GM12872 (cell line): ENCODE results near the gene PKMYT1.

Experiments
- TF ChIP-seq, protein P1 (sequence below): IDR thresholded peaks from 3 replicates; pipeline ENCODE4 v1.5.1; 2011; ENCODE audit warnings: low read depth, mild to moderate bottlenecking, low read length, moderate library complexity; ENCODE audit not compliant: insufficient read depth

The PKMYT1 gene

DNA sequence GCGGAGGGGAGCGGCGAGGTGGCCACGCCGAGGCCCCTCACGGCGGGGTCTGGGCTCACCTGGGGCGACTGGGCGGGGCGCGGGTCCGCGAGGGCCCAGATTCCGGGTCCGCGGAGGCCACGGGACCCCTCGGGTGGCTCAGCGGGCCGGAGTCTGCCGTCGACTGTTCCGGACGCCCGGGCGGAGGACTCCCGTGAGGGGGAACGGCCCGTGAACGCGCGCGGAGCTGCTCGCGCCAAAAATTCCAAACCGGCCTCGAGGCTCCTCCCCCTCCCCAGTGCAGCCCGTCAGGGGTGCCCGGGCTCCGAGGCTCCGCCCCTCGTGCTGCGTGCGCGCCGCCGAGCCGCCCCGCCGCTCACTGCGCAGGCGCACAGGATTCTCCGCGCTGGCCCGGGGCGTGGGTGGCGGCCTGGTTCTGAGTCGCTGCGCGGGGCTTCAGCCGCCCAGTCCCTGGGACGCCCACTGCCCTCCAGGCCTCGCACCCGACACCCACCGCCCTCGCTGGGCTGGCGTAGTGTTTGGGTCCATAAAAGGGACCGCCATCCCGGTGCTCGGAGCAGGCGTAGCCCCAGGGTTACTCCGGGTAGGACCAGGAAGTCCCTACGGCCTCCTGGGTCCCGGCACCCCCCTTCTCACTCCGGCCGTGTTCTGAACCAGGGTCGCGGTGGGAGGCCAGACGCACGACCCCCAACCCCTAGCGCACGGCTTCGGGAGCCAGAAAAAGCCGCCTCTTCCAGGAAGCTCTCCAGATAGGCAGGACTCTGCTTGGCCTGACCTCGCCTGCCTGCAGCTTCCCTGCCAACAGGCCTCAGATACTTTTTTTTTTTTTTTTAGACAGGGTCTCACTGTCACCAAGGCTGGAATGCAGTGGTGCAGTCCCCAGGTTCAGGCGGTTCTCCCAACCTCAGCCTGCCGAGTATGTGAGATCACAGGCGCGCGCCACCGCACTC lies at the start of gene PKMYT1:
Gene PKMYT1, minus strand, starts transcription at position 220 of the 950 bp plus-strand sequence. CDS start 789 bp downstream, outside the sequence.
- TF ChIP-seq, protein P1, sequence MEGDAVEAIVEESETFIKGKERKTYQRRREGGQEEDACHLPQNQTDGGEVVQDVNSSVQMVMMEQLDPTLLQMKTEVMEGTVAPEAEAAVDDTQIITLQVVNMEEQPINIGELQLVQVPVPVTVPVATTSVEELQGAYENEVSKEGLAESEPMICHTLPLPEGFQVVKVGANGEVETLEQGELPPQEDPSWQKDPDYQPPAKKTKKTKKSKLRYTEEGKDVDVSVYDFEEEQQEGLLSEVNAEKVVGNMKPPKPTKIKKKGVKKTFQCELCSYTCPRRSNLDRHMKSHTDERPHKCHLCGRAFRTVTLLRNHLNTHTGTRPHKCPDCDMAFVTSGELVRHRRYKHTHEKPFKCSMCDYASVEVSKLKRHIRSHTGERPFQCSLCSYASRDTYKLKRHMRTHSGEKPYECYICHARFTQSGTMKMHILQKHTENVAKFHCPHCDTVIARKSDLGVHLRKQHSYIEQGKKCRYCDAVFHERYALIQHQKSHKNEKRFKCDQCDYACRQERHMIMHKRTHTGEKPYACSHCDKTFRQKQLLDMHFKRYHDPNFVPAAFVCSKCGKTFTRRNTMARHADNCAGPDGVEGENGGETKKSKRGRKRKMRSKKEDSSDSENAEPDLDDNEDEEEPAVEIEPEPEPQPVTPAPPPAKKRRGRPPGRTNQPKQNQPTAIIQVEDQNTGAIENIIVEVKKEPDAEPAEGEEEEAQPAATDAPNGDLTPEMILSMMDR = no peak

DNA sequence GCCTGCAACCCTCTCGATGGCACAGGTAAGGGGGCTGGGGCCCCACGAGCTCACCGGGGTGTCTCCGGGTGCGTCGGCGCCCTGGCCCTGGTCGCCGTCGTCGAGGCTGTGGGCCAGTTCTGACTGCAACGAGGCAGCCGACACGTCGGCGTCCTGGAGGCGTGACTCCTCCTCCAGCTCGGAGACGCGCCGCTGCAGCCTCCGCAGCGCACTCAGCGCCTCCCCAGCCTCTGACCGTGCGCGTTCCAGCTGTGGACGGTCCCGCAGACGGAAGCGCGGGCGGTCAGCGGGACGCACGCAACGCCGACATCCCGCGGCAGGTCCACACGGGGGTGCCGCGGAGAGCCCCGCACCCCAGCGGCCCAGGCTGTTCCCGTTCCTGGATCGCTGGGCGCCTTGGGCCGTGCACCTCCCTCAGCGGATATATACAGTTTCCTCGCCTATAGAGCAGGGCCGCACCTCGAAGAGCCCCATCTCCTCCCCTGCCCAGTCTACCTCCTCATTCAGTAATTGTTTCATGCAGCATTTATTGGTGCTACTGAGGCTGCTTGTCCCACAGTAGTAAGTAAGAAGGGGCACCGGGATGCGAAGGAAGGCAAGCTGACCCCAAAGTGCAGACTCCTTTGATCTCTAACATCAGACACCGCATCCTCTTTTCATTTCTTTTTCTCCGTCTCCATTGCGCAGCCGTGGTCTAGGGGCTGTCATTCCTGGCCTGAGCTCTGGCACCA lies 49.4 kb upstream of the PKMYT1 start:
- TF ChIP-seq, protein P1 = no peak

DNA sequence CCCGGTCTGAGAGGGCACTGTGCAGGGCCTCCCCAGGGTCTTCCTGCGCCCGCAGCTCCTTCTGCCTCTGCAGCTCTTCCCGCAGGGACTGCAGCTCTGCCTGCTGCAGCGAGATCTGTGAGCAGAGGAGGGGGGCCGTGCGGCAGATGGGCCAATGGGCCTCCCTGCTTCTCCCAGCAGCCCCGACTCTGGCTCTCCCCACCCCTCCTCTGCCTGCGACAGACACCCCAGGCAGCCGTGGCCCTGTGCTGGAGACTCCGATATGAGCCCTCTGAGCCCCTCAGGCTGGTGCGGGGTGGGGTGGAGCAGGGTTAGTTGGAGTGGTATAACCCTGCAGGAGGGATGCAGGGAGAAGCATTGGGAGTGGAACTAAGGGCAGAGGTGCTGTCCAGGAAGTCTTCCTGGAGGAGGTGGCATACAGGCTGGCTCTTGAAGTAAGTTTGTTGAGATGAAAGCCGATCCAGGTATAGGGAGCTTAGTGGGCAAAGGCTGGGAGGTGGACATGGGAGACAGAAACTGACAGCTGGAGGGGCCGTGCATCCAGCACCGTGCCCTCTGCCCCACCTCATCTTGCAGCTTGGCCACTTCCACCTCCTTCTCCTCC lies 48.6 kb upstream of the PKMYT1 start:
- TF ChIP-seq, protein P1 = no peak

DNA sequence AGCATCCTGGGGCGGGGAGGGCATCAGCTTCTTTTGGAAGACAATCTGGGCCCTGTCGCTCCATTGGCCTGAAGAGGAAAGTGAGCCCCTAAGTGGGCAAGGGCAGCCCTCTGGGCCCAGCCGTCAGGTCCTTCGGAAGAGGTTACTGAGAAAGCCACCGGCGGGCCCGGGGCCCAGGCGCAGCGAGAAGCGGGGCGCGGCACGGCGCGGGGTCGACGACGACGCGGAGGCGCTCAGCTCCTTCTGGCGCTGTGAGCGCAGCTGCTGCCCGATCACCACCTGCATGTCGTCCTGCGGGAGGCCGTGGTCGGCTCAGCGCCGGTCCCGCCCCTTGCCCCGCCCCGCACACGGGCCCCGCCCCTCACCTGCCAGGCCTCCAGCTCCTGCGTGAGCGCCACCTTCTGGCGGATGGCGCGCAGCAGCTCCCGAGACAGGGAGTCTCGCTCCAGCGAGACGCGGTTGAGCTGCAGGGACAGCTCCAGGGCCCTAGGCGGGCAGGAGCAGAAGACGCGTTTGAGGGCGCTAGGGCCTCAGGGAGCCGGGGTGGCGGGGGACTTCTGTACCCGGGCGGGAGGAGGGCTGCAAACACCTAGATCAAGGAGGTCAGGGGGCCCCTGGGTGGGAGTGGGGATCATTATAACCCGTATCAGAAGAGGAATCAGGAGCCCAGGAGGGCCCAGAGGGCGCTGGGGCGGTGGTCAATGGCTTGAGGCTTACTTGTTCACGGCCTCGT lies 47.9 kb upstream of the PKMYT1 start:
- TF ChIP-seq, protein P1 = peak; percentile 84

DNA sequence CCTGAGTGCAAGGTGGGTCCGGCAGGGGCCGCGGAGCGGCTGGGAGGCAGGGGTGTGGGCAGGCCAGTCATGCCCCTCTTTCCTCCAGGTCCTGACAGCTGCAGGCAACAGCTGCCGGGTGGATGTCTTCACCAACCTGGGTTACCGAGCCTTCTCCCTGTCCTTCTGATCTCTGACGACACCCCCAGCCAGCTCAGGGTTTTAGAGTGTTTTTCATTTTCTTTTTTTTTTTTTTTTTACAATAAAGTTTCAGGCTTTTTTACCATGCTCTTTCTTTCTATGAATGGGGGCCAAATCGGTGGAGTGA lies 47.2 kb upstream of the PKMYT1 start:
- TF ChIP-seq, protein P1 = no peak

DNA sequence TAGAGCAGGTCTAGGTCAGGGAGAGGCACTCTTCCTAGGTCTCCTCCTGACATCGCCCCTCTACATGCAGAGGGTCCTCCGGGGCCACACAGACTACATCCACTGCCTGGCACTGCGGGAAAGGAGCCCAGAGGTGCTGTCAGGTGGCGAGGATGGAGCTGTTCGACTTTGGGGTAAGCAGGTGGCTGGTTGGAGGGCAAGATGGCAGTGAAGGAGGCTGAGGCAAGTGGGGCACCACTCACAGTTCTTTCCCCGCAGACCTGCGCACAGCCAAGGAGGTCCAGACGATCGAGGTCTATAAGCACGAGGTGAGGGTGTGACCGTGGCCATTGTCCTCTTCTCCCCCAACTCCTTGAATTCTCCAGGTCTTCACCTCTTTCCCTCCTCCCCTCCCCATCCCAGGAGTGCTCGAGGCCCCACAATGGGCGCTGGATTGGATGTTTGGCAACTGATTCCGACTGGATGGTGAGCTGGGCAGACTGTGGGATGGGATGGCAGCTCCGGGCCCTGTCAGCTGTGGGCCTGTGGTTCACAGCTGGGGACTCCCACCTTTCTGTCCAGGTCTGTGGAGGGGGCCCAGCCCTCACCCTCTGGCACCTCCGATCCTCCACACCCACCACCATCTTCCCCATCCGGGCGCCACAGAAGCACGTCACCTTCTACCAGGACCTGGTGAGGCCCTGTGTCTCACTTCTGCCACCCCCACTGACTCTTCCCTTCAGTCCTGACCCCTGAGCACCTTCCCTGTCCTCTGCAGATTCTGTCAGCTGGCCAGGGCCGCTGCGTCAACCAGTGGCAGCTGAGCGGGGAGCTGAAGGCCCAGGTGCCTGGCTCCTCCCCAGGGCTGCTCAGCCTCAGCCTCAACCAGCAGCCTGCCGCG lies 46.6 kb upstream of the PKMYT1 start:
- TF ChIP-seq, protein P1 = no peak
